A549 (cell line): ENCODE results near the gene DPYSL4. TPM values are rescaled to one million over a fixed set of nuclear protein-coding genes. Genes with fewer than 3 reads are reported as not detected.
A peak's percentile ranks its signal among the peaks of the same experiment; 100 is the strongest.

Experiments
- ATAC-seq, 2 experiments: fragments of 200-7000 bp in 1 of 2; fragments of >200 bp in 1 of 2; cut with Nextera tagmentation in 1 of 2; cut with Tn5 transposase in 1 of 2; 3 replicates each; pipeline versions ENCODE4 v1.8.0 to v1.9.1; 2018 to 2020; ENCODE audit warnings: mild to moderate bottlenecking in 1 of 2, moderate library complexity in 1 of 2
- CTCF ChIA-PET: fragments of 300-600 bp; sonication (Branson Sonifier 250); formaldehyde crosslinking; extraction: SDS; loops from one replicate; lab custom pipeline; 2021; ENCODE audit warnings: antibody characterized with exemption, inconsistent platforms; lab: Yijun Ruan, JAX
- POLR2A ChIA-PET: fragments of 350-600 bp; formaldehyde crosslinking; extraction: SDS; loops from one replicate; lab custom pipeline; 2021; ENCODE audit warnings: antibody characterized with exemption, inconsistent platforms; lab: Yijun Ruan, JAX
- DNase-seq, 2 experiments: peaks; one replicate each; pipeline versions ENCODE4 v3.0.0 to v3.0.0-alpha.2; 2011 to 2016; ENCODE audit warnings: low read depth in 1 of 2, low spot score in 1 of 2
- FAIRE-seq: peaks from 2 replicates; lab custom pipeline; 2011; peaks lifted over from hg19 to GRCh38; lab: Jason Lieb, UNC
- H3K27ac ChIP-seq, 2 experiments: fragments of >200 bp; sonication (Bioruptor Twin); formaldehyde crosslinking; 3 replicates each; pipeline ENCODE4 v1.5.1; 2016 to 2017
- H3K4me1 ChIP-seq: fragments of >200 bp; sonication (Bioruptor Twin); formaldehyde crosslinking; 3 replicates; pipeline ENCODE4 v1.6.1; 2016
- H3K4me2 ChIP-seq: fragments of >200 bp; sonication (Bioruptor Twin); formaldehyde crosslinking; 3 replicates; pipeline ENCODE4 v1.6.1; 2016
- H3K4me3 ChIP-seq: fragments of >200 bp; sonication (Bioruptor Twin); formaldehyde crosslinking; 3 replicates; pipeline ENCODE4 v1.5.1; 2016
- H3K9me3 ChIP-seq: fragments of >200 bp; sonication (Bioruptor Twin); formaldehyde crosslinking; 3 replicates; pipeline ENCODE4 v1.6.1; 2016
- CBX2 ChIP-seq: fragments of 200-600 bp; sonication (generic); IDR thresholded peaks from 2 replicates; pipeline ENCODE4 v1.6.1; 2016; ENCODE audit warnings: low read depth, mild to moderate bottlenecking, borderline replicate concordance
- CEBPB ChIP-seq, 2 experiments: fragments of >200 bp in 1 of 2; sonication (Bioruptor Twin) in 1 of 2; formaldehyde crosslinking in 1 of 2; IDR thresholded peaks; 2 replicates each; pipeline ENCODE4 v1.6.1; 2012 to 2016
- CHD4 ChIP-seq: fragments of 200-600 bp; sonication (generic); IDR thresholded peaks from 2 replicates; pipeline ENCODE4 v1.6.1; 2016; ENCODE audit warnings: antibody characterized with exemption, mild to moderate bottlenecking, borderline replicate concordance
- EHF ChIP-seq: fragments of 250-450 bp; sonication (Bioruptor Pico); IDR thresholded peaks from 2 replicates; pipeline ENCODE4 v1.5.0; 2020; ENCODE audit warnings: mild to moderate bottlenecking
- FOSB ChIP-seq: fragments of 250-450 bp; sonication (Bioruptor Pico); IDR thresholded peaks from 2 replicates; pipeline ENCODE4 v1.5.0; 2020; ENCODE audit warnings: mild to moderate bottlenecking, moderate library complexity
- GATA3 ChIP-seq: IDR thresholded peaks from 2 replicates; pipeline ENCODE4 v1.6.1; 2012; ENCODE audit warnings: borderline replicate concordance
- HOXB13 ChIP-seq: fragments of 250-450 bp; sonication (Bioruptor Pico); IDR thresholded peaks from 2 replicates; pipeline ENCODE4 v1.5.0; 2020; ENCODE audit warnings: low read depth, mild to moderate bottlenecking, moderate library complexity
- HOXB5 ChIP-seq: fragments of 250-450 bp; sonication (Bioruptor Pico); IDR thresholded peaks from 2 replicates; pipeline ENCODE4 v1.5.0; 2020; ENCODE audit warnings: mild to moderate bottlenecking, moderate library complexity
- KDM5A ChIP-seq: fragments of 200-600 bp; sonication (generic); IDR thresholded peaks from 2 replicates; pipeline ENCODE4 v1.6.1; 2016; ENCODE audit warnings: antibody characterized with exemption, mild to moderate bottlenecking
- NPAS2 ChIP-seq: fragments of 250-450 bp; sonication (Bioruptor Pico); IDR thresholded peaks from 2 replicates; pipeline ENCODE4 v1.8.0; 2022; ENCODE audit warnings: mild to moderate bottlenecking, moderate library complexity, borderline replicate concordance
- RAD21 ChIP-seq, 2 experiments: fragments of >200 bp in 1 of 2; sonication (Bioruptor Twin) in 1 of 2; formaldehyde crosslinking in 1 of 2; IDR thresholded peaks in 1 of 2; conservative IDR thresholded peaks in 1 of 2; 2 replicates in 1 of 2; 3 replicates in 1 of 2; pipeline ENCODE4 v1.6.1; 2012 to 2018; ENCODE audit warnings: inconsistent platforms in 1 of 2
- RCOR1 ChIP-seq: fragments of 150-350 bp; IDR thresholded peaks from 2 replicates; pipeline ENCODE4 v1.6.1; 2014; ENCODE audit warnings: antibody characterized with exemption, low read length, low read depth
- RFX5 ChIP-seq: fragments of 450-650 bp; IDR thresholded peaks from 2 replicates; pipeline ENCODE4 v1.7.1; 2014; ENCODE audit warnings: antibody characterized with exemption, mild to moderate bottlenecking, moderate library complexity
- SMC3 ChIP-seq: fragments of >200 bp; sonication (Bioruptor Twin); formaldehyde crosslinking; IDR thresholded peaks from 3 replicates; pipeline ENCODE4 v1.6.1; 2018; ENCODE audit warnings: inconsistent platforms
- SREBF2 ChIP-seq: fragments of 450-650 bp; IDR thresholded peaks from 2 replicates; pipeline ENCODE4 v1.6.1; 2014; ENCODE audit warnings: mild to moderate bottlenecking, moderate library complexity
- TP53 ChIP-seq: fragments of 250-450 bp; sonication (Bioruptor Pico); IDR thresholded peaks from 2 replicates; pipeline ENCODE4 v1.5.0; 2021; ENCODE audit warnings: mild to moderate bottlenecking, moderate library complexity
- ZC3H11A ChIP-seq: fragments of 450-650 bp; IDR thresholded peaks from 2 replicates; pipeline ENCODE4 v1.6.1; 2014; ENCODE audit warnings: antibody characterized with exemption, mild to moderate bottlenecking
- ZNF302 ChIP-seq: fragments of 250-450 bp; sonication (Bioruptor Pico); IDR thresholded peaks from 2 replicates; pipeline ENCODE4 v1.9.0; 2021; ENCODE audit warnings: inconsistent platforms, mild to moderate bottlenecking, moderate library complexity
- WGBS: methylation state at CpG from one replicate; pipeline ENCODE4 v1.1.6; 2017; ENCODE audit errors: missing lambda C conversion rate; 5-methylcytosine and 5-hydroxymethylcytosine counted together
- polyA plus RNA-seq, 4 experiments: library from polyadenylated mRNA; depleted of rRNA in 3 of 4; stranded (reverse); fragments of >200 nt; fragmentation: RNase III in 1 of 4; extraction: RNeasy Plus Mini Kit Qiagen cat#74134 plus additional on column Dnase treatment in 1 of 4; gene quantifications; 2 replicates in 3 of 4; 3 replicates in 1 of 4; pipeline ENCODE4 v1.2.3, GENCODE V29; 2011 to 2017
- TF ChIP-seq, protein P1 (sequence below): fragments of 150-350 bp; IDR thresholded peaks from 2 replicates; pipeline ENCODE4 v1.6.1; 2014; ENCODE audit warnings: low read depth, mild to moderate bottlenecking, low read length
- TF ChIP-seq, protein P2 (sequence below): IDR thresholded peaks from 2 replicates; pipeline ENCODE4 v1.6.1; 2012; ENCODE audit warnings: low read depth, borderline replicate concordance
- TF ChIP-seq, protein P3 (sequence below): fragments of 250-450 bp; sonication (Bioruptor Pico); IDR thresholded peaks from 2 replicates; pipeline ENCODE4 v1.5.0; 2021; ENCODE audit warnings: mild to moderate bottlenecking, moderate library complexity, borderline replicate concordance
- TF ChIP-seq, protein P4 (sequence below): IDR thresholded peaks from 2 replicates; pipeline ENCODE4 v1.6.1; 2012
- TF ChIP-seq, protein P5 (sequence below): fragments of >200 bp; sonication (Bioruptor Twin); formaldehyde crosslinking; IDR thresholded peaks from 2 replicates; pipeline ENCODE4 v1.6.1; 2016

The DPYSL4 gene
- polyA plus RNA-seq, 2 of the 4 experiments (the other 2 are of a cell fraction), result 2.9 to 14.1 TPM

DNA sequence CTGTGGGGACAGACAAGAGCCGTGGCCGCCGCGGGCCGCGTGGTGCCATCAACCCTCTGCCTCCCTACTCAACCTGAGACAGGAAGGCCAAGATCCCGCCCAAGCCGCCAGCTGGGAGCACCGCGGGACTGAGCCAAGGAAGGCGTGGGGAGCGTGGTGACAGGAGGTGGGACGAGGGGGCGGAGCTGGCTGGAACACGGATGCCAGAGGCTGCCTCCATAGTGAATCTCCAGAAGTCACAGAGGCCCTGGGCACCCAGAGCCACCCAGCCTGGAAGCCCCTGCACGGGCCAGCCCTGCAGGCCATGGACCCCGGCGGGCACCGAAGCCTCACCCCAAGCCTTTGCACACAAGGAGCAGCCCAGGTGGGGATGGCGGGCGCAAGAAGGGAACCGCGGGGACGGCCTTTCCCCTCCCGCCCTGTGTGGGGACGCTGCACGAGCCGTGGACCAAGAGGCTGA is 18.1 kb upstream of the DPYSL4 start:
- H3K9me3 ChIP-seq, result no peaks in the 10 kb centered on the region
- no peak for TF ChIP-seq FOSB (CRISPR knock-in tag)
- TF ChIP-seq, protein P1, sequence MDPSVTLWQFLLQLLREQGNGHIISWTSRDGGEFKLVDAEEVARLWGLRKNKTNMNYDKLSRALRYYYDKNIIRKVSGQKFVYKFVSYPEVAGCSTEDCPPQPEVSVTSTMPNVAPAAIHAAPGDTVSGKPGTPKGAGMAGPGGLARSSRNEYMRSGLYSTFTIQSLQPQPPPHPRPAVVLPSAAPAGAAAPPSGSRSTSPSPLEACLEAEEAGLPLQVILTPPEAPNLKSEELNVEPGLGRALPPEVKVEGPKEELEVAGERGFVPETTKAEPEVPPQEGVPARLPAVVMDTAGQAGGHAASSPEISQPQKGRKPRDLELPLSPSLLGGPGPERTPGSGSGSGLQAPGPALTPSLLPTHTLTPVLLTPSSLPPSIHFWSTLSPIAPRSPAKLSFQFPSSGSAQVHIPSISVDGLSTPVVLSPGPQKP, result no peak
- no peak for TF ChIP-seq RFX5
- no peak for TF ChIP-seq HOXB13 (CRISPR knock-in tag)
- TF ChIP-seq, protein P2, sequence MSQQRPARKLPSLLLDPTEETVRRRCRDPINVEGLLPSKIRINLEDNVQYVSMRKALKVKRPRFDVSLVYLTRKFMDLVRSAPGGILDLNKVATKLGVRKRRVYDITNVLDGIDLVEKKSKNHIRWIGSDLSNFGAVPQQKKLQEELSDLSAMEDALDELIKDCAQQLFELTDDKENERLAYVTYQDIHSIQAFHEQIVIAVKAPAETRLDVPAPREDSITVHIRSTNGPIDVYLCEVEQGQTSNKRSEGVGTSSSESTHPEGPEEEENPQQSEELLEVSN, result no peak
- no peak for TF ChIP-seq CEBPB (IDR thresholded peaks at IDR 0.05)
- no peak for TF ChIP-seq TP53 (CRISPR knock-in tag)
- no peak for TF ChIP-seq HOXB5
- no peak for TF ChIP-seq RCOR1
- no peak for TF ChIP-seq CHD4
- TF ChIP-seq EHF (CRISPR knock-in tag), result no peak
- CTCF ChIA-PET, result no interaction called here
- ATAC-seq (no peak), FAIRE-seq (no peak), DNase-seq (no peak)
- no peak overlapping the region for H3K4me2 ChIP-seq
- no peak overlapping the region for H3K4me3 ChIP-seq
- 94% methylated on average over 28 of the region's 28 CpGs for WGBS
- POLR2A ChIA-PET, result no interaction called here
- H3K4me1 ChIP-seq, result peaks cover 7% of the 10 kb centered on the region; the same call in 1 of the 3 replicates
- H3K27ac ChIP-seq, result no peak overlapping the region

DNA sequence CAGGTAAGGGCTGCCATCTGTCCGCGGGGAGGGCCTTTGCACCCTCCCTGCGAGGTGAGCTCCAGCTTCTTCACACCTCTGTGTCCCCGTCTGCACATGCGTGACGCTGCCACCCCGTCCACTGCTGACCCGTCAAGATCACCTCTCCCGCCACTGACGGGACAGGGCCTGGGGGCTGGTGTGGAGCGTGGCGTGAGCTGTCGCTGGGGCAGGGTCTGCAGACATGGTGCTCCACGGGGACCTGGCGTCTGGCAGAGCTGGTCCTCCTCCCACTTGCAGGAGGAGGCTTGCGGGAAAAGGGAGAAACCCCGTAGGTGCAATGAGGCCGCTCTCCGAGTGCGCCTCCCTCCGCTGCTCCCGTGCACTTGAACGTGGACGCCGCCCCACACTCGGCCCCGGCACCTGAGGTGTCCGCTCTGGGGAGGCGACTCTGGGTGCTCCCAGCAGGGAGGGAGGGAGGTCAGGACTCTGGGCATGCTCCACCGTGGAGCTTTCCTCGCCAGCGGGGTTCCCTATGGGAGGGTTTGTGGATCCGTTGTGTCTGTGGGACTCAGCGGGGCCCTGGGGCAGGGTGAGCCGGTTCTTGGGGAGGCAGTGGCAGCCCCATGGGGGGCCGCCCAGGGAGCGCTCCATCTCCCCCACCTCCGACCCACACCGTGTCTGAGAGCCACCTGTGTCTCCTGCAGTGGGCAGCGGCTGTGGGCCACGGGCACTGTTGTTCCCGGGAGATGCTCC is 17.6 kb upstream of the DPYSL4 start:
- ChIA-PET CTCF (interaction anchor here (0.9 to 1.1 kb wide), 2 partner anchors 146 to 285 kb away, joined by 3 read pairs; no protein-coding TSS in a partner anchor), POLR2A (no interaction called here)
- no peak for TF ChIP-seq FOSB (CRISPR knock-in tag)
- no peak for TF ChIP-seq SMC3
- TF ChIP-seq, protein P3, sequence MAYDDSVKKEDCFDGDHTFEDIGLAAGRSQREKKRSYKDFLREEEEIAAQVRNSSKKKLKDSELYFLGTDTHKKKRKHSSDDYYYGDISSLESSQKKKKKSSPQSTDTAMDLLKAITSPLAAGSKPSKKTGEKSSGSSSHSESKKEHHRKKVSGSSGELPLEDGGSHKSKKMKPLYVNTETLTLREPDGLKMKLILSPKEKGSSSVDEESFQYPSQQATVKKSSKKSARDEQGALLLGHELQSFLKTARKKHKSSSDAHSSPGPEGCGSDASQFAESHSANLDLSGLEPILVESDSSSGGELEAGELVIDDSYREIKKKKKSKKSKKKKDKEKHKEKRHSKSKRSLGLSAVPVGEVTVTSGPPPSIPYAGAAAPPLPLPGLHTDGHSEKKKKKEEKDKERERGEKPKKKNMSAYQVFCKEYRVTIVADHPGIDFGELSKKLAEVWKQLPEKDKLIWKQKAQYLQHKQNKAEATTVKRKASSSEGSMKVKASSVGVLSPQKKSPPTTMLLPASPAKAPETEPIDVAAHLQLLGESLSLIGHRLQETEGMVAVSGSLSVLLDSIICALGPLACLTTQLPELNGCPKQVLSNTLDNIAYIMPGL, result no peak
- DNase-seq (no peak), FAIRE-seq (no peak), ATAC-seq (no peak)
- no peak overlapping the region for H3K4me3 ChIP-seq
- 94% methylated on average over 27 of the region's 42 CpGs for WGBS
- H3K4me1 ChIP-seq, result peaks cover 7% of the 10 kb centered on the region; the same call in 1 of the 3 replicates
- H3K27ac ChIP-seq, result no peak overlapping the region
- H3K4me2 ChIP-seq, result no peak overlapping the region
- H3K9me3 ChIP-seq, result no peaks in the 10 kb centered on the region

DNA sequence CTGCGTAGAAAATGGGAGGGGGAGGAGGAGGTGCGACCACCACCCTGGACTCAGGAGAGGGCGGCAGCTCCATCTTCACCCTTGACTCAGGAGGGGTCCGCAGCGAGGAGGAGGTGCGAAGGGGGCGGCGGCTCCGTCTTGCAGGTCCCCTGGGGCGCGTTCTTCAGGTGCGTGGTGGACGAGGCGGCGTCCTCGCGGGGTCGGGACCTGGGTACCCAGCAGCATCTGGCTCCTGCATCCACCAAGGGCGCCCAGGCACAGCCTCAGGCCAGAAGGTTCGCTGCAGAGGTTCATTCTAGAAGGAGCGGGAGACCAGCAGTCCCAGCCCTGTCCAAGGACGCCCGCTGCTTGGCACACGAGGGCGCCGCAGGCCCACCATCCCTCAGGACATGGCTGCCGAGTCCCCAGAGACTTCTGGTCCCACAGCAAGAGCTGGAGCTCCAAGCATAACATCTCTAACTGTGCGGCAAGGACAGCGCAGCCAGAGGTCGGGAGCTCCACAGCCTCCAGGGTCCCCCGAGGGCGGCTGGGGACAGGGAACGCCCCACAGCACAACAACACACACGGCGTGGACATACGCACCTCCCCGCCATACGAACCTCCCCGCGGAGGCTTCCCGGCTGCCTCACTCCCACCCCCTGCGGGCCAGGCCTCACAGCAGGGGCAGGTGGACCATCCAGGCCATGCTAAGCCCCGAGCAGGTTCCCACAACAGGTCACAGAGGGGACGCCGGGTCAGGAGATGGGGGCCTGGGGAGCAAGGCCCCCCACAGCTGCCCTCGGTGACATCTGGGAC is 16.8 kb upstream of the DPYSL4 start:
- Histone ChIP-seq H3K4me3 (no peak overlapping the region), H3K4me2 (no peak overlapping the region), H3K9me3 (no peaks in the 10 kb centered on the region), H3K4me1 (peaks cover under 1% of the 10 kb centered on the region; the same call in 1 of the 3 replicates), H3K27ac (no peak overlapping the region)
- DNase-seq (no peak), ATAC-seq (peak in 1 of 2 experiments; percentile 21; a peak in 2 of 6 replicates), FAIRE-seq (no peak)
- 91% methylated on average over 26 of the region's 46 CpGs for WGBS
- POLR2A ChIA-PET, result no interaction called here
- CTCF ChIA-PET, result interaction anchor here (0.9 to 1.2 kb wide), 4 partner anchors 28 to 284 kb away, joined by 3 read pairs; no protein-coding TSS in a partner anchor
- TF ChIP-seq ZC3H11A (no peak), TP53 (CRISPR knock-in tag) (no peak), RAD21 (conservative IDR thresholded peaks at IDR 0.05 in 1 of 2, IDR thresholded peaks at IDR 0.05 in 1 of 2) (no peak; a peak in 1 of 5 replicates), KDM5A (no peak), RFX5 (no peak), CBX2 (no peak), GATA3 (no peak), NPAS2 (no peak), ZNF302 (CRISPR knock-in tag) (no peak), SREBF2 (no peak)
- TF ChIP-seq, protein P4, sequence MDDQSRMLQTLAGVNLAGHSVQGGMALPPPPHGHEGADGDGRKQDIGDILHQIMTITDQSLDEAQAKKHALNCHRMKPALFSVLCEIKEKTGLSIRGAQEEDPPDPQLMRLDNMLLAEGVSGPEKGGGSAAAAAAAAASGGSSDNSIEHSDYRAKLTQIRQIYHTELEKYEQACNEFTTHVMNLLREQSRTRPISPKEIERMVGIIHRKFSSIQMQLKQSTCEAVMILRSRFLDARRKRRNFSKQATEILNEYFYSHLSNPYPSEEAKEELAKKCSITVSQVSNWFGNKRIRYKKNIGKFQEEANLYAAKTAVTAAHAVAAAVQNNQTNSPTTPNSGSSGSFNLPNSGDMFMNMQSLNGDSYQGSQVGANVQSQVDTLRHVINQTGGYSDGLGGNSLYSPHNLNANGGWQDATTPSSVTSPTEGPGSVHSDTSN, result no peak
- TF ChIP-seq, protein P5, sequence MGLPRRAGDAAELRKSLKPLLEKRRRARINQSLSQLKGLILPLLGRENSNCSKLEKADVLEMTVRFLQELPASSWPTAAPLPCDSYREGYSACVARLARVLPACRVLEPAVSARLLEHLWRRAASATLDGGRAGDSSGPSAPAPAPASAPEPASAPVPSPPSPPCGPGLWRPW, result no peak
